Measurements from ENCODE around the gene WSCD1. TPM values are rescaled to one million over a fixed set of nuclear protein-coding genes. Genes with fewer than 3 reads are reported as not detected.

WSCD1 gene
- polyA plus RNA-seq, 3 donors, result not detected

DNA sequence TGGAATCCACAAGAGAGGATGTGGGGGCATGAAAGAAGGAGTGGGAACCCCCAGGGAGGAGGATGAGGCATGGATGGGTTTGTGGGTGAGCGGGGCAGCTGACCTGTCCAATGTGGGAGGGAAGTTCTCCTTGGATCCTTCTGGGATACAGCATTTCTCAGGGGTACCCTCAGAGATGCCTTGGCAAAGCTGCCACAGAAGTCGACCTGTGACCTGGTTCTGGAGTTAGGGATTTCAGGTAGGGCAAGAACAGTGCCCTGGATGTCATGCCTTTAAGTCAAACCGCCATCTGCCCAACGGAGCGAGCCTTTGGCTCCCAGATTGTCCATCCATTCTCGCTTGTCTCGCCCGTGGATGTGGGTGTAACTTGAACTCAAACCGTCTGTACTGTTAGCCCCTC is 30.0 kb downstream of the WSCD1 start:
- no peak overlapping the region for H3K4me3 ChIP-seq (replicated peaks in 1 of 3; ENCODE audit: low read depth in 2 of 3, low read length in 3 of 3)
- H3K4me1 Mint-ChIP-seq, result no peaks in the 10 kb centered on the region
- no peak overlapping the region for H3K4me3 Mint-ChIP-seq

DNA sequence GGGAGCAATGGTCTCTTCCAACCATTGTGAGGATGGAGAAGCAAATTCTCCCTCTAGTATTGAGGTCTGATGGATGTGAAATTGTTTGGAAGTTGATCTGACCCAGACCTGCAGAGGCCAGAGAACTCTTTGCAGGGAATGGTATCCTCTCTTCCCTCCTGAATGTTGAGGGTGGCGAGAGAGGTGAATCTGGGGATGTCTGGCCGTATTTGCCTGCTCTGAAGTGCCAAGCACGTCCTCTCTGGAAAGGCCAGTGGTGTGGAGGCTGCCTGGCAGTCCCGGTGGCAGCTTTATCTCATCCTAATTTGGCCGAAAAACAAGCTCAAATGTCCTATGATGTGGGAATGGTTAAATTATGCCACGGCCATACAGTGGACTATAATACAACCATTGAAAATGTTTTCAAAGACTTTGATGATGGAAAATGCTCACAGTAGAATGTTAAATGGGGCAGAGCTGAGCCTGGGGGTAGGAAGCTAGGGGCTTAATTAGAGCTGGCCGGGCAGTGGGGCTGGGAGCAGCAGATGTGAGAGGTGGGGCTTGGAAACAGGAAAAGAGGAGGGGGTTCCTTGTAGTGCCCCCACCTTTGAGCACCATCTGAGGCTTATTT is 30.8 kb downstream of the WSCD1 start:
- 93% methylated on average over 5 of the region's 7 CpGs for WGBS (ENCODE audit: insufficient coverage)
- intact Hi-C loops (cut with micrococcal nuclease), result no loop called here
- no peak for DNase-seq

More for the DNA sequence above, 30.0 kb downstream of the WSCD1 start:
- Histone ChIP-seq H3K27me3 (ENCODE audit: control insufficient read depth in 2 of 2, insufficient read depth in 2 of 2, low read length in 2 of 2) (no peaks in the 10 kb centered on the region), H4K20me1 (ENCODE audit: insufficient read depth, low read length) (no peaks in the 10 kb centered on the region), H3K9me3 (replicated peaks in 1 of 2; ENCODE audit: control insufficient read depth in 1 of 2, insufficient read depth in 1 of 2, low read length in 2 of 2) (no peaks in the 10 kb centered on the region), H2AFZ (ENCODE audit: insufficient read depth, low read depth, low read length, poor library complexity, severe bottlenecking) (no peak overlapping the region), H3K27ac (ENCODE audit: low read depth in 1 of 2, low read length in 2 of 2) (no peak overlapping the region), H3K4me1 (ENCODE audit: control insufficient read depth in 1 of 2, insufficient read depth in 2 of 2, low read length in 2 of 2) (no peaks in the 10 kb centered on the region), H3K36me3 (replicated peaks in 1 of 2; ENCODE audit: control insufficient read depth in 1 of 2, insufficient read depth in 2 of 2, low read length in 2 of 2) (no peaks in the 10 kb centered on the region), H3K79me2 (ENCODE audit: insufficient read depth, low read length) (no peaks in the 10 kb centered on the region), H3K9ac (ENCODE audit: insufficient read depth, low read length, poor library complexity, severe bottlenecking) (no peak overlapping the region), H3K4me2 (replicated peaks; ENCODE audit: extremely low read depth, low read length, poor library complexity, severe bottlenecking) (no peak overlapping the region)
- no peaks in the 10 kb centered on the region for H3K36me3 Mint-ChIP-seq
- intact Hi-C loops (cut with micrococcal nuclease), result no loop called here
- TF ChIP-seq, protein P1, sequence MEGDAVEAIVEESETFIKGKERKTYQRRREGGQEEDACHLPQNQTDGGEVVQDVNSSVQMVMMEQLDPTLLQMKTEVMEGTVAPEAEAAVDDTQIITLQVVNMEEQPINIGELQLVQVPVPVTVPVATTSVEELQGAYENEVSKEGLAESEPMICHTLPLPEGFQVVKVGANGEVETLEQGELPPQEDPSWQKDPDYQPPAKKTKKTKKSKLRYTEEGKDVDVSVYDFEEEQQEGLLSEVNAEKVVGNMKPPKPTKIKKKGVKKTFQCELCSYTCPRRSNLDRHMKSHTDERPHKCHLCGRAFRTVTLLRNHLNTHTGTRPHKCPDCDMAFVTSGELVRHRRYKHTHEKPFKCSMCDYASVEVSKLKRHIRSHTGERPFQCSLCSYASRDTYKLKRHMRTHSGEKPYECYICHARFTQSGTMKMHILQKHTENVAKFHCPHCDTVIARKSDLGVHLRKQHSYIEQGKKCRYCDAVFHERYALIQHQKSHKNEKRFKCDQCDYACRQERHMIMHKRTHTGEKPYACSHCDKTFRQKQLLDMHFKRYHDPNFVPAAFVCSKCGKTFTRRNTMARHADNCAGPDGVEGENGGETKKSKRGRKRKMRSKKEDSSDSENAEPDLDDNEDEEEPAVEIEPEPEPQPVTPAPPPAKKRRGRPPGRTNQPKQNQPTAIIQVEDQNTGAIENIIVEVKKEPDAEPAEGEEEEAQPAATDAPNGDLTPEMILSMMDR (IDR thresholded peaks at IDR 0.05), result no peak
- no peak overlapping the region for H3K27ac Mint-ChIP-seq
- WGBS (ENCODE audit: insufficient coverage), result 91% methylated on average over 9 of the region's 9 CpGs
- peaks cover 0 to under 1% (median 0%) of the 10 kb centered on the region in 7 donors for H3K9me3 Mint-ChIP-seq
- no peak for DNase-seq
- peaks cover 1 to 5% (median 2%) of the 10 kb centered on the region in 3 donors for H3K27me3 Mint-ChIP-seq (ENCODE audit: low read depth in 3 of 3)

More for the DNA sequence above, 30.8 kb downstream of the WSCD1 start:
- Mint-ChIP-seq H3K4me3 (no peak overlapping the region), H3K9me3 (peaks cover 0 to 3% (median 0%) of the 10 kb centered on the region in 7 donors), H3K27me3 (ENCODE audit: low read depth in 3 of 3) (peaks cover 1 to 5% (median 2%) of the 10 kb centered on the region in 3 donors), H3K27ac (no peak overlapping the region), H3K4me1 (no peaks in the 10 kb centered on the region), H3K36me3 (no peaks in the 10 kb centered on the region)
- TF ChIP-seq, protein P1 (IDR thresholded peaks at IDR 0.05), result no peak
- H3K27ac ChIP-seq (ENCODE audit: low read depth in 1 of 2, low read length in 2 of 2), result no peak overlapping the region
- H2AFZ ChIP-seq (ENCODE audit: insufficient read depth, low read depth, low read length, poor library complexity, severe bottlenecking), result no peak overlapping the region
- H3K36me3 ChIP-seq (replicated peaks in 1 of 2; ENCODE audit: control insufficient read depth in 1 of 2, insufficient read depth in 2 of 2, low read length in 2 of 2), result no peaks in the 10 kb centered on the region
- no peak overlapping the region for H3K4me2 ChIP-seq (replicated peaks; ENCODE audit: extremely low read depth, low read length, poor library complexity, severe bottlenecking)
- H3K9ac ChIP-seq (ENCODE audit: insufficient read depth, low read length, poor library complexity, severe bottlenecking), result no peak overlapping the region
- no peaks in the 10 kb centered on the region for H3K79me2 ChIP-seq (ENCODE audit: insufficient read depth, low read length)
- H3K4me1 ChIP-seq (ENCODE audit: control insufficient read depth in 1 of 2, insufficient read depth in 2 of 2, low read length in 2 of 2), result no peaks in the 10 kb centered on the region
- H3K27me3 ChIP-seq (ENCODE audit: control insufficient read depth in 2 of 2, insufficient read depth in 2 of 2, low read length in 2 of 2), result no peaks in the 10 kb centered on the region
- H3K9me3 ChIP-seq (replicated peaks in 1 of 2; ENCODE audit: control insufficient read depth in 1 of 2, insufficient read depth in 1 of 2, low read length in 2 of 2), result no peaks in the 10 kb centered on the region
- H4K20me1 ChIP-seq (ENCODE audit: insufficient read depth, low read length), result no peaks in the 10 kb centered on the region
- no peak overlapping the region for H3K4me3 ChIP-seq (replicated peaks in 1 of 3; ENCODE audit: low read depth in 2 of 3, low read length in 3 of 3)
